HCT116 (cell line): ENCODE results near the gene TLK2.

ENCODE experiments used
- CBX3 ChIP-seq: IDR thresholded peaks from 2 replicates; pipeline ENCODE4 v1.6.1; 2012; ENCODE audit warnings: low read depth
- CEBPB ChIP-seq: IDR thresholded peaks from 2 replicates; pipeline ENCODE4 v1.6.1; 2012; ENCODE audit warnings: low read depth
- CTCF ChIP-seq, 3 experiments: fragments of 200-600 bp in 1 of 3; sonication (generic) in 1 of 3; IDR thresholded peaks in 2 of 3; conservative IDR thresholded peaks in 1 of 3; 2 replicates each; pipeline ENCODE4 v1.5.1; 2012 to 2017; ENCODE audit warnings: low read depth in 2 of 3, low read length in 2 of 3, antibody characterized with exemption in 1 of 3, borderline replicate concordance in 1 of 3, control low read depth in 1 of 3, mild to moderate bottlenecking in 1 of 3, mixed read lengths in 1 of 3, mixed run types in 1 of 3, moderate library complexity in 1 of 3; ENCODE audit not compliant: insufficient read depth in 1 of 3
- EZH2 ChIP-seq: fragments of 200-600 bp; sonication (generic); IDR thresholded peaks from 2 replicates; pipeline ENCODE4 v1.6.1; 2017; ENCODE audit warnings: antibody characterized with exemption, mixed run types
- EZH2phosphoT487 ChIP-seq: fragments of 200-600 bp; IDR thresholded peaks from 2 replicates; pipeline ENCODE4 v1.6.1; 2018; ENCODE audit warnings: antibody characterized with exemption, borderline replicate concordance
- JUND ChIP-seq: IDR thresholded peaks from 2 replicates; pipeline ENCODE4 v1.6.1; 2012
- RAD21 ChIP-seq: IDR thresholded peaks from 2 replicates; pipeline ENCODE4 v1.6.1; 2012; ENCODE audit warnings: low read depth, mild to moderate bottlenecking
- SP1 ChIP-seq: IDR thresholded peaks from 2 replicates; pipeline ENCODE4 v1.6.1; 2012; ENCODE audit warnings: low read depth
- TF ChIP-seq, protein P1 (sequence below): IDR thresholded peaks from 2 replicates; pipeline ENCODE4 v1.6.1; 2012; ENCODE audit warnings: low read depth

DNA sequence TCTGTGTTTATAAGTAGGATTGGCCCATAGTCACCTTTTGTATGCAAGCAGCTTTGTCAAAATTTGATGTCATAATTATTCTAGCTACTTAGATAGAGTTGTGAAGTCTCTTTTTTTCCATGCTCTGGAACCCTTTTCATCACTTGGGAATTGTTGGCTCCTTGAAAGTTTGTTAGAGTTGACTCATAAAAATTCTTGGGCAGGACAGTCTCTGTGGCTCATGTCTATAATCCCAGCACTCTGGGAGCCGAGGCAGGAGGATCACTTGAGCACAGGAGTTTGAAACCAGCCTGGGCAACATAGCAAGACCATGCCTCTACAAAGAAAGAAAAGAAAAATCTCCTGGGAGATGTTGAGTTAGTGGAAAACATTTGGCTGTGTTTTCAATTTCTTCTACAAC lies 103.1 kb downstream of the TLK2 start:
- TF ChIP-seq CBX3: no peak
- no peak for TF ChIP-seq JUND
- TF ChIP-seq CTCF (IDR thresholded peaks at IDR 0.05 in 2 of 3, conservative IDR thresholded peaks at IDR 0.05 in 1 of 3; ENCODE audit: borderline replicate concordance in 1 of 3, insufficient read depth in 1 of 3, low read depth in 2 of 3, low read length in 2 of 3): no peak
- TF ChIP-seq EZH2: no peak
- TF ChIP-seq EZH2phosphoT487: no peak
- TF ChIP-seq, protein P1, sequence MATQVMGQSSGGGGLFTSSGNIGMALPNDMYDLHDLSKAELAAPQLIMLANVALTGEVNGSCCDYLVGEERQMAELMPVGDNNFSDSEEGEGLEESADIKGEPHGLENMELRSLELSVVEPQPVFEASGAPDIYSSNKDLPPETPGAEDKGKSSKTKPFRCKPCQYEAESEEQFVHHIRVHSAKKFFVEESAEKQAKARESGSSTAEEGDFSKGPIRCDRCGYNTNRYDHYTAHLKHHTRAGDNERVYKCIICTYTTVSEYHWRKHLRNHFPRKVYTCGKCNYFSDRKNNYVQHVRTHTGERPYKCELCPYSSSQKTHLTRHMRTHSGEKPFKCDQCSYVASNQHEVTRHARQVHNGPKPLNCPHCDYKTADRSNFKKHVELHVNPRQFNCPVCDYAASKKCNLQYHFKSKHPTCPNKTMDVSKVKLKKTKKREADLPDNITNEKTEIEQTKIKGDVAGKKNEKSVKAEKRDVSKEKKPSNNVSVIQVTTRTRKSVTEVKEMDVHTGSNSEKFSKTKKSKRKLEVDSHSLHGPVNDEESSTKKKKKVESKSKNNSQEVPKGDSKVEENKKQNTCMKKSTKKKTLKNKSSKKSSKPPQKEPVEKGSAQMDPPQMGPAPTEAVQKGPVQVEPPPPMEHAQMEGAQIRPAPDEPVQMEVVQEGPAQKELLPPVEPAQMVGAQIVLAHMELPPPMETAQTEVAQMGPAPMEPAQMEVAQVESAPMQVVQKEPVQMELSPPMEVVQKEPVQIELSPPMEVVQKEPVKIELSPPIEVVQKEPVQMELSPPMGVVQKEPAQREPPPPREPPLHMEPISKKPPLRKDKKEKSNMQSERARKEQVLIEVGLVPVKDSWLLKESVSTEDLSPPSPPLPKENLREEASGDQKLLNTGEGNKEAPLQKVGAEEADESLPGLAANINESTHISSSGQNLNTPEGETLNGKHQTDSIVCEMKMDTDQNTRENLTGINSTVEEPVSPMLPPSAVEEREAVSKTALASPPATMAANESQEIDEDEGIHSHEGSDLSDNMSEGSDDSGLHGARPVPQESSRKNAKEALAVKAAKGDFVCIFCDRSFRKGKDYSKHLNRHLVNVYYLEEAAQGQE: no peak
- no peak for TF ChIP-seq CEBPB
- TF ChIP-seq RAD21: no peak
- TF ChIP-seq SP1: no peak
